ENCODE results near the gene MAGEA4.

DNA sequence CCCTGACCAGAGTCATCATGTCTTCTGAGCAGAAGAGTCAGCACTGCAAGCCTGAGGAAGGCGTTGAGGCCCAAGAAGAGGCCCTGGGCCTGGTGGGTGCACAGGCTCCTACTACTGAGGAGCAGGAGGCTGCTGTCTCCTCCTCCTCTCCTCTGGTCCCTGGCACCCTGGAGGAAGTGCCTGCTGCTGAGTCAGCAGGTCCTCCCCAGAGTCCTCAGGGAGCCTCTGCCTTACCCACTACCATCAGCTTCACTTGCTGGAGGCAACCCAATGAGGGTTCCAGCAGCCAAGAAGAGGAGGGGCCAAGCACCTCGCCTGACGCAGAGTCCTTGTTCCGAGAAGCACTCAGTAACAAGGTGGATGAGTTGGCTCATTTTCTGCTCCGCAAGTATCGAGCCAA, 11.0 kb downstream of the MAGEA4 start:
- TF ChIP-seq, protein P1, sequence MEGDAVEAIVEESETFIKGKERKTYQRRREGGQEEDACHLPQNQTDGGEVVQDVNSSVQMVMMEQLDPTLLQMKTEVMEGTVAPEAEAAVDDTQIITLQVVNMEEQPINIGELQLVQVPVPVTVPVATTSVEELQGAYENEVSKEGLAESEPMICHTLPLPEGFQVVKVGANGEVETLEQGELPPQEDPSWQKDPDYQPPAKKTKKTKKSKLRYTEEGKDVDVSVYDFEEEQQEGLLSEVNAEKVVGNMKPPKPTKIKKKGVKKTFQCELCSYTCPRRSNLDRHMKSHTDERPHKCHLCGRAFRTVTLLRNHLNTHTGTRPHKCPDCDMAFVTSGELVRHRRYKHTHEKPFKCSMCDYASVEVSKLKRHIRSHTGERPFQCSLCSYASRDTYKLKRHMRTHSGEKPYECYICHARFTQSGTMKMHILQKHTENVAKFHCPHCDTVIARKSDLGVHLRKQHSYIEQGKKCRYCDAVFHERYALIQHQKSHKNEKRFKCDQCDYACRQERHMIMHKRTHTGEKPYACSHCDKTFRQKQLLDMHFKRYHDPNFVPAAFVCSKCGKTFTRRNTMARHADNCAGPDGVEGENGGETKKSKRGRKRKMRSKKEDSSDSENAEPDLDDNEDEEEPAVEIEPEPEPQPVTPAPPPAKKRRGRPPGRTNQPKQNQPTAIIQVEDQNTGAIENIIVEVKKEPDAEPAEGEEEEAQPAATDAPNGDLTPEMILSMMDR (IDR thresholded peaks at IDR 0.05), result no peak
- TF ChIP-seq POLR2A (IDR thresholded peaks at IDR 0.05) (no peak), EP300 (IDR thresholded peaks at IDR 0.05) (no peak)

Measured in suprapubic skin (tissue), 3 donors.